NCI-H1436 (cell line): ENCODE data around the gene SDHAF2.
"Not testable (repeated sequence)": the region's sequence is repeated elsewhere in the genome, so short reads cannot be mapped to it uniquely, and the experiment has no call there.

Experiments used
- DNase-seq: peaks from one replicate; lab custom pipeline; 2025; lab: John Stamatoyannopoulos, UW

Gene SDHAF2

DNA sequence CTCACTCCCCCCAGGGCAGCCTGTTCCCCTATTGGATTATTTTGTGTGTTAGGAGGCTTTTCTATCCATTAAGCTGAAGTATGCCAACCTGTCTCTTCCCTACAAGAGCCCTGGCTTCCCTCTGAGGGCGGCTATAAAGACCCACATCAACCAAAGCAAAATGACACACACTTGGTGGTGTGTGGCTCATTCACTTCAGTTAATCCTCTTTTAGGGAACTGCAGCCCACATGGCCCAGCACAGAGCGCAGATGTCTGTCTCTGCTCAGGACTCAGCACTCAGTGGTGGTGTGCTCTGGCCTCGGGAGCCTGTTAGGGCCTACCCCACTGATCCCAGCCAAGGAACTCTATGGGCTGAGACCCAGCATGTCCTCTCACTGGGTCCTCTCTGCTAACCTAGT is 46.4 kb downstream of the SDHAF2 start:
- DNase-seq: no peak

DNA sequence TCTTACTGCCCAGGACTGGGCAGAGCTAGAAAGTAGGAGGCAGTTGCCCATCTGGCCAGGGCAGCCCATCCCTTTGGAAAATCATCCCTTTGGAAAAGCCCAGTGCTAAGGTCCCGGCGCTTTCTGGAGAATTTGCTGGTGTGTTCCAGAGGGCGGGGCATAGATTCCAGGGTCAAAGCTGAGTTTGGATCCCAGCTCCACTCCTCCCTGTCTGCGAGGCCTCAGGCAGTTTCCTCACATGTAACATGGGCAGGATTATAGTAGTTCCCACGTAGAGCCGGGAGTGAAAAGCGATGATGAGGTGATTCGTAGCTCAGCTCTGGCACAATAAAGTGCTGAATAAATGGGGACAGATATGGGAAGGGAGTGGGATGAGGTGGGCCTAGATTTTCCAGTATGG is 47.2 kb downstream of the SDHAF2 start:
- no peak for DNase-seq

DNA sequence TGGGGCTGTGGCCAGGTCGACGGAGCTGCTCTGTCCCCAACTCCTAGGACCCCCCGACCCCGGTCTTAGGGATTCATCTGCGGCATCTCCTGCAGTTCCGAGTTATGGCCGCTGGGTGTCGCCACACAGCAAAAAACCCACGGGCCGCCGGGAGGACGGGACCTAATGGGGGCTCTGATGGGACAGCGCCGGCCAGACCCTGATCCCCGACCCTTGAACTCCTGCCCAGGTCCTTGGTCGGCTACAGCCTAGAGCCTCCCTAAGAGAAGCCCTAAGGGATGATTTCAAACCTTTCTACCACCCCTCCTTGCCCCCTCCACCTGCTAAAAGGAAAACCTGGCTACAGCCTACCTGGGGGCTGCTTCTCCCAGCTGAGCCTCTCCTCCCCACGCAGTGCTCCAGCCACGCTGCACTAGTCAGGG is 47.8 kb downstream of the SDHAF2 start:
- DNase-seq: no peak

DNA sequence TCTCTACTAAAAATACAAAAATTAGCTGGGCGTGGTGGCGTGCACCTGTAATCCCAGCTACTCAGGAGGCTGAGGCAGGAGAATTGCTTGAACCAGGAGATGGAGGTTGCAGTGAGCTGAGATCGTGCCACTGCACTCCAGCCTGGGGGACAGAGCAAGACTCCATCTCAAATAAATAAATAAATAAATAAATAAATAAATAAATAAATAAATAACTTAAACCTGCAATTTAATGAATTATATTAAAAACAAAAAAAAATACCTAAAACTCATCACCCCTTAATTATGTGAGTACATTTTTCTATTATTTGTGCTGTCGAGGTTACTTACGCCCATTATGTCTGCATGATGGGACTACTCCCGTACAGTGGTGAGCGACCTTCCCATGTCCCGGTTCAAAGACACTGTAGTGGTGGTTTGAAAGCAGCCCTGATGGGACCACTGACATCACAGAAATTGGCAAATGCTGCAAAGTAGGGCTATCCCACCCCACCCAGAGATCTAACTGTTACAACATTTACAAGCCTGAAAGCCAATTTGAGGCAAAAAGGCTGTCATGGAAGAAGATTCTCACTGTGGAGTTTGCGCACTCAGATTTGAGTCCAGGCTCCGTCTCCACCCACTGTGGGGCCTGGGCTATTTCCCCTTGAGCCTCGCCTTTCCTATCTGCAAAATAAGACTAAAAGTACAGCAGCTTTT is 49.6 kb downstream of the SDHAF2 start:
- DNase-seq: not testable (repeated sequence)

DNA sequence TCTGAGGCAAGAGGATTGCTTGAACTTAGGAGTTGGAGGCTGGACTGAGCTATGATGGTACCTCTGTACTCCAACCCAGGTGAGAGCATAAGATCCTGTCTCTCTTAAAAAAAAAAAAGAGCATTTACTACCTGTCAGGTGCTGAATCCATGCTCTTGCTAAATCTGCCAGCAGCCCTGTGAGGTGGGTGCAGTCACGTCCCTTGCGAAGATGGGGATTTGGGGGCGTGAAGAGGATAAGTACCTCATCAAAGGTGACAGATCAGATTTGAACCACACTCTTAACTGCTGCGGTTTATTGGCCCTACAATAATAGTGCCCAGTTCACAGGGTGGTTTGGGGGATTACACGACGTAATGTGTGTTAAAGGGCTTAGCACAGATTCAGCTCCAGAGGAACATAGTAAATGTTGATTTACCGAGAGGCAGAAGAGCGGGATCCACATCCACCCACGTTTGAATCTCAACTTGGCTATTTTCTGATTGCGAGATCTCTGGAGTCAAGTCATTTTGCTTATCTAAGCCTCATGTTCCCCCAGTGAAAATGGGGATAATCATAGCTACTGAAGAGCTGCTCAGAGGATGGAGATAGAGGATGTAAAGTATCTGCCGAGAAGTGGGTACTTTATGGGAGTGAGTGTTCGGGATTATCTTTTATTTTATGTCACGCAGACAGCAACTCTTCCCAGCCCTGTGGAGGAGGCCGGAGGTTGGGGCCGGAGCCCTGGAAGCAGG is 50.5 kb downstream of the SDHAF2 start:
- no peak for DNase-seq

DNA sequence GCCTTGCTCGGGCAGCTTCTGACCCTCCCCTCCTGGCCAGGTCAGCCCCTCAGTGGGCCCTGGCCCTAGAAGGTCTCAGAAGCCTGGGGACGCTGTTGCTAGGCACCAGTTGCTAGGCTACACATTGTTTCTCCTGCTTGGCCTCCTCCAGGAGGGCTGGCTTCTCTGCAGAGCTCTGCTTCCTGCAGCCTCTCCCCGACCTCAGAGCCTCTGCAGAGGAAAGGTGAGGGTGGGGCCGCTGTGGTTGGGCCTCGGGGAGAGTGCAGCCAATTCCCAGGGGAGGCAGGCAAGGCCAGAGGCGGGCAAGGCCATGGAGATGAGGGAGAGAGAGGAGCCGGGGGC is 51.0 kb downstream of the SDHAF2 start:
- DNase-seq: peak; percentile 23

DNA sequence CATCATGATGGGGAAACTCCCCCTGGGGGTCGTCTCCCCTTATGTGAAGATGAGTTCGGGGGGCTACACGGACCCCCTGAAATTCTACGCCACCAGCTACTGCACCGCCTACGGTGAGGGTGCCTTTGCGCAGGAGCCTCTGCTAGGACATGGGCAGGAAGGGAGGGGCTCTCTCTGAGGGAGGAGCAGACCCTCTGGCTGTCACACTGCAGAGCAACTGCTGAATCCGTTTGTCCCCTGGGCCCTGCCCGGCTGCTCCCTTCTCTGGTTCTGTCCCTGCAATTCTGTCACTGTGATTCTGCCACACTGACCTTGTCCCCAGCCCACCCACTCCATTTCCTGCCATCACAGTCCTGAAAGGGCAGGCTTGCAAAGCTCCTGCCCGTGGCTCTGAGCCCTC is 51.9 kb downstream of the SDHAF2 start:
- DNase-seq: no peak

DNA sequence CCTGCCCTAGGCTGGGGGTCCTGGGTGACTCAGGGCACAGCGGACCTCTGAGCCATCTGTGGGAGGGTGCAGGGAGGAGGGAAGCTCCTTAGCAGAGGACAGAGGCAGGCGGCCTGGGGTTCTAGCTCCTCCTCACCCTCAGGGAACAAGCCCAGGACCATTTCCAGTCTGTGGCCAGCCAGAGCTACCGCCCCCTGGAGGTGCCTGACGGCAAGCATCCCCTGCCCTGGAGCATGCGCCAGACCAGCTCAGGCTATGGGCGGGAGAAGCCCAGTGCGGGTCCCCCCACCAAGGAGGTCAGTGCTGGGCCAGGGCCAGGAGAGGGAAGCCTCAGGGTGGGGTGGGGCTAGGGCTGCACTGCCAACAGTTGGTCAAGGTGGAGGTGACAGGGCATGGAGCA is 52.6 kb downstream of the SDHAF2 start:
- no peak for DNase-seq

DNA sequence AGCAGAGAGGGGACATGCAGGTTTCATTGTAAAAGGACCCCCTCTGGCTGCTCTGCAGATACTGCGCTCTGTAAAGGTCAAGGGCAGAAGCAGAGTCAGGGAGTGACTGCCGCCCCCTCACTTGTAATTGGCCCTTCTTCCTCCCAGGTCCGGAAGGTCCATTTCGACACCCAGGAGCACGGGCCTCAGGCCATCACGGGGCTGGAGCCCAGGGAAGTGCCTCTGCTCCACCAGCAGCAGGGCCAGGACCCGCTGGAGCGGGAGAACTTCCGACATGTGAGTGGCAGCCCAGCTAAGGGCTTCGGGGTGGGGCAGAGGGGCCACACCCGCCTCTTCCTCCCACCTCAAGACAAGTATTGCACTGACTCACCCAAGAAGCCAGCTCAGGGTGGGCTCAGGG is 54.6 kb downstream of the SDHAF2 start:
- no peak for DNase-seq

DNA sequence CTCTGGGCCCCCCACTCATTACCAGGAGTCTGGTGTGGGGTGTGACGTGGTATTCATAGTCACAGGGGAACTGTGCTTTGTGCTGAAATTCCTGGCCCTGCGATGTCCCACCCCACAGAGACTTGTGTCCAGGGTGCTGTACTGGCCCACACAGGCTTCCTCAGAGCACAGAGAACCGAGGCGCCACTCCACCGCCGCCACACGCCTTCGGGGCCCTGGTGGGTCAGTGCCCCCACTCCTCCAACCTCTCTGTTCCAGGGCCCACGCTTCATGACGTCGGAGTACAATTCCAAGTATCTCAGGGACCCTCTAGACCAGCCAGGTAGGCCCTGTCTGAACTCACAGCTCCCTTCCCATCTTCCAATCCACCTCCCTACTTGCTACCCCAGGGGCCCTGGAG is 55.2 kb downstream of the SDHAF2 start:
- no peak for DNase-seq

DNA sequence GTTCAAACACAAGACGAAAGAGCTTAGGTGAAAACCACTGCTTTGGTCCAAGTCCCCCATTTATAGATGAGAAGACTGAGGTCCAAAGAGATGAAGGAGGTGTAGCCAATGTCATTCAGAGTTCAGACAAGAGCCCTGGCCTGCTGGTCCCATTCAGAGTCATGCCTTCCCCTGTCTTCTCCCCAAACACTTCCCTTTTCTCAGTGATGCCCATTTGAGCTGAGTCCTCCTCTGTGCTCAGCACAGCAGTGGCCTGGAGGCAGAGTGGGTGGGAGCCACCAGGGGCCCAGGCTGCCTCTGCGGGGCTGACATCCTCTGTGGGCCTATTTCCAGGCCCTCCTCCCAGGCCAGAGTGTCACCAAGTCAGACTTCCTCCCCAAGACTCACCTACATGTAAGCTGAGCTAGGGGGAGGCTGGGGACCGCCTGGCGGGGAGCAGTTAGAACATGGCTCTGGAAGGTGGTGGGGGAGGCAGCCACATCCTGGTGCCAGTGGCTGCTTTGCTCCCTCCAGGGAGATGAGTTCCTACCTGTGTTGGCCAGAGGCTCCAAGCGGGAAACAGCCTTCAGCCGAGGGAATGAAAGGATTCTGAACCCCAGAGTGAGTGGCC is 56.2 kb downstream of the SDHAF2 start:
- no peak for DNase-seq

DNA sequence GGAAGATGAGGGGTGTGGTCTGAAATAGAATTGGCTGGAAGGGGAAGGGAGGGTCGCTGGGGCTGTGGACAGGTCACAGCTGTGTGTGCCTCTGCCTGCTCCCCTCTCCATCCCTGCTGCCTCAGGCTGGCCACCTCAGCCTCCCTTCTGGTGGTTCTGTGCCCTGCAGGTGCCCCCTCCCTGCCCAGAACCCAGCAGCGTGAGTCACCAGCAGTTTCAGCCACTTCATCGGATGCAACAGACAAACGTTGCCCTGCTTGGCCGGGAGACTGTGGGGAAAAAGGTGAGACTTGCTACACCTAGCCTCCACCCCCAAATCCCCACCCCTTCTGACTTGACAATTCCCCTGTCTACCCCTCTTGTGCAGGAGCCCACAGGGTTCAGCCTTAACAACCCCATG is 56.9 kb downstream of the SDHAF2 start:
- no peak for DNase-seq

DNA sequence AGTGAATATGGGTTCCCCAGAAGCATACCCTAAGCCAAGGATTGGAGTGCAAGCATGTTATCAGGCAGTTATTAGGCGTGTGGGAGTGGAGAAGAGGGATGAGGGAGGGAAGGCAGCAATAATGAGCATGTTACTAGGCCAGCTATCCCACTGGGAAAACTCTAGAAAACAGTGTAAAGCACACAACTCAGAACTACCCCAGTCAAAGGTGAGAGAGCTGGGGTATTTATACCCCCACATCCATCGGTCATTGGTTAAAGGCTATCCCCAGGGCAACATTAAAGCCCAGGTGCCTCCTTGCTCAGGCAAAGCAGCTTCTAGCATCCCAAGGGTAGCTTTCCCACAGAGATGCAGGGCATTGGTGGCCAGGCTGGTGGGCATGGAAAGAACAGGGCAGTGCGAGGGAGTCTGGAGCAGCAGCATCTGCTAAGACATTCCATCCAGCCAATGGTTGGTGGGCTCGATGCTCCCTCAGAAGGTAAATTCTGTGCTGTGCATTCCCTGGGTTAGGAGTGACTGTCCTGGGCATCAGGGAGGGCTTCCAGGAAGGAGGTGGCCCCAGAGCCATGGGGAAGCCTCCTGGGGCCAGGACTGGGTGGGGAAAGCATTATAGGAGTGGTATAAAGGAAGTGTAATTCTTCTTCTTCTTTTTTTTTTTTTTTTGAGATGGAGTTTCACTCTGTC is 57.6 kb downstream of the SDHAF2 start:
- DNase-seq: no peak

DNA sequence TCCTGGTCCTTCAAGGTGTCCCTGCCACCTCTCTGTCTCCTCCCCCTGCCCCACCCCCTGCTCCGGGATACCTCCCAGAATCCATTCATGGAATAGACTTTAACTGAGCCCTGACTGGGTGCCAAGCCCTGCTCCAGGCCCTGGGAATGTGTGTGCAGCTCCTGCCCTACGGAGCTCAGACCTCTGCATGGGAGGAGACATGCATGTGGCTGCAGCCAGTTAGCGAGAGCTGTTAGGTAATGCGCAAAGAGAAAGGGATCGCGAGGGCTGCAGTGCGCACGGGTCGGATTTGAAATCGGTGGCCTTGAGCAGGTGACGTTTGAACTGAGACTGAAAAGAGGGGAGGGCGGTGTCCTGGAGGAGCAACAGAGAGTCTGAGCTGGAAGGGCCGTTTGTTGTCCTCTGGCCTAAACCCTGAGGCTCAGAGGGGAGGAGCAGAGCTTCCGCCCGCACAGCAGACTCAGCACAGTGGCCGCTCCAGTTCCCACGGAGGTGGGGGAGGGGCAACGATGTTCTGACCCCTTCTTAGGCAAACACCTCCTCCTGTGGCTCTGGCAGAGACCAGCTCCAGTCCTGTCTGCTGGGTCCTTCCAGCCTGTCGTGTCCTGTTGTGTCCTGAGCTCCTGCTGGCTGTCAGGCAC is 58.8 kb downstream of the SDHAF2 start:
- DNase-seq: no peak

DNA sequence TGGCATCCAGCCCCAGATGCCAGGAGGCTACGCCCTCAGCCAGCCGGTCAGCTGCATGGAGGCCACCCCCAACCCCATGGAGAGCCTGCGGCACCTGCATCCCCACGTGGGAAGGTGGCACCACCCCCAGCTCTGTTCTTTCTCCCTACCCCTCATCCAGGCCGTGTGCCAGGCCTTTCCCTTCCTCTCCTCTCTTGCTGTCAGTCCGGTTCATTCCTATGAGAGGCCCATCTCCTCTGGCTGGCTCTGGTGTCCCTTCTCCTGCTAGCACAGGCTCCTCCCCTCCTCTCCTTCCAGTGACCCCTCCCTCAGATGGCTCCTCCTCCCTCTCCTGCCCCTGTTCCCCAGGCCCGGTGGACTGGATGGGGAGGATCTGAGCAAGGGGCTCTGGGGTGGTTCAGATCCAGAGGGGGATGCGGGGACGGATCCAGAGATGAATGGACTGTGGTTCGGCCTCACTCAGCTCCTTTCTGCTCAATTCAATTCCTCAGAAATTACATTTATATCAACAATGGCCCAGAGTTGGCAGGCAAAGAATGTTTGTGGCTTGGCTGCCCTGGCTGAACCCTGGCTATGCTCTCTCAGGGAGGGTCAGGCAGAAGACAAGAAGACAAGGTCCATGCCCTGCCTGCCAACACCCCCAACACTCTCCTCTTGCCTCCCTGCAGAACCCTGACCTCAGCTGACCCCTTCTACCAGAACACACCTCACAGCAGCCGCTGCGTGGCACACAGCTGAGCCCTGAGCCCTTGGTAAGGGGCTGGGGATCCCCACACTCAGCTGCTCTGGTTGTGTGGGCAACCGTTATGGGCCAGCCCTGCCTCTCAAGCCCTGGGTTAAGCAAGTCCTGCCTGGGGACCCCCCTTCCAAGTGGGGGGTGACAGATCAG is 60.2 kb downstream of the SDHAF2 start:
- no peak for DNase-seq

DNA sequence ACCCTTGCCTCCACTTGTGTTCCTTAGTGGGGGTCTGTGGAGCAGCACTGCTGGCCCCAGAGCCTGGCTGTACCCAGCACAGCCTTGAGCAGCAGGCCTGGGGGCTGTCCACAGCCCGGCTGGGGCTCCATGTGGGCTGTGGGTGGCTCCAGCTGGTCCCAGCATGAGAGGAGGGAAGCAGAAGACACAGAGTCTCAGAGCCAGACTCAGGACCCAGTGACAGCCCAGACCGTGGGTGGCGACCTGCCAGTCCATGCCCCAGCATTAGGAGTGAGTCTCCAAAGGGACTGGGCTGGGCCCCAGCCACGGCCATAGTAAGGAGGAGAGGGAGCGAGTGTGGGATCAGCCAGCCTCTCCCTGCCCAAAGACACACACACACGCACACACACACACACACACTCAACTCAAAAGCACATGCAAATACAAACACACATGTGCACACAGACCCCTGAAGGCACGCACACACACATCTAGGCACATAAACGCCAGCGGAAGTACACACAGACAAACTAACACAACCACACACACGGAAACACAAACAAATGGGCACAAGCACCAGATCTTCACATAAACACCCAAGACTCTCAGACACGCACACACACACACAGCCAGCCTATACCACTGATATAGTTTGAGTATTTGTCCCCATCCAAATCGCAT is 61.9 kb downstream of the SDHAF2 start:
- no peak for DNase-seq

DNA sequence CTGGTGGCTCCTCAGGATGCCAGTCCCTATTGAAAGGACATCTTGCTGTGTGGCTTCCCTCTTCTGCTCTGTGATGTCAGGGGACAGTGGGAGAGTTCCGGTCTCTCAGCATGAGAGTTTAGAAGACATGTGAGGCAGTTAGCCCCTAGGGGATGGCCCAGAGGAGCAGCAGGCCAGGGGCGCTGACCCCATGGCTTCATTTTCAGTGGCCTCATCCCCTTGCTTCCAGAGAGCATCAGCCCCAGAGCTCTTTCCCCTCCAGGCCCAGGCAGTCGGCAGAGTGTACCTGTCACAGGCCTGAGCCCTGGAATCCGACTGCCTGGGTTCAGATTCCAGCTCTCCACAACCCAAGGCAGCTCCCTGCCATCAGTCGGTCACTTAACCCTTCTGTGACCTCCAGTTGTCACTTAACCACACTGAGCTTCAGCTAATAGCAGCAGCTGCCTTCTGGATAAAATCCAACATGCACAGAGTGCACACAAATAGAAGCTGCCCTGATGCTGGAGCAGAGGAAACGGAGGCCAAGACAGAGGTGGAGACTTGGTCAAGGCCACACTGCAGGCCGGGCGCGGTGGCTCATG is 64.5 kb downstream of the SDHAF2 start:
- no peak for DNase-seq

DNA sequence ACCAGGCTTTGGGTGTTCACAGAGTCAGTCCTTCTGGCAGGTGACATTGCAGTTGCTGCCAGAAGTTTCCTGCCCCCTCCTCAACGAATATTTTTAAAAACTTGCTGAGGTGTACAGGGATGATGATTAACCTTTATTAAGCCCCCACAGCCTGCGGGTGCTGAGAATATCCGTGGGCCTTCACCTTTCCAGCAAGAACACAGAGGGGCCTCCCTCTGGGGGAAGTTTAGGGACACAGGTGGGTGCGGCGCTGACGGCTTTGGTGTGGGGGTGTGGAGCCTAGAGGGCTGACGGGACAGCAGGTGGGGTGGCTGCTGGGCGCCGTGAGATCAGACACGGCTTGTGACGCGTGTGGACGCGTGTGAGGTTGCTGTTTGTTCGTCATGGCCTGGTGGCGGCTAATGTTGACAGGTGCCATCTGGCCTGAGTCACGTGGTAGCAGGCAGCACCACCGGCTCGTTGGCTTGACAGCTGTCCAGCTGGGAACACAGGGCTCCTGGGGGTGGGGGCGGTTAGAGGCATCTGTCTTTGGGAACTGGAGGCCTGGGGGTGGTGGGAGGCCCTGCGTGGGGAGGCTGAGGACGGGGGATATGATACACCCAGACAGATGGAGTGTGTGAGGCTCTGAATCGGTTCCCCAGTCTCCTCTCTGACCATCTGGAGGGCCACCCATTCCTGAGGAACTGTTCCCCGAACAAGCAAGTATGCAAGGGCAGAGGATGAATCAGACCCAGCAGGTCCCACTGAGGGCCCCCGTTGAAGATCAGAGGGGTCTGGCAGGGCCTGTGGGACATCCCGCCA is 66.1 kb downstream of the SDHAF2 start:
- DNase-seq: no peak
